SK-N-SH treated with all-trans-retinoic acid at 6 μM for 48 hours (cell line): Measurements from ENCODE around the gene BPTF.
A peak's percentile ranks its signal among the peaks of the same experiment; 100 is the strongest.

Experiments
- ATAC-seq: fragments of 200-7000 bp; cut with Tn5 transposase; 3 replicates; pipeline ENCODE4 v1.9.1; 2020; ENCODE audit warnings: mild to moderate bottlenecking, moderate library complexity
- ARNTL ChIP-seq: fragments of 450-650 bp; formaldehyde crosslinking; IDR thresholded peaks from 2 replicates; pipeline ENCODE4 v1.5.0; 2020; ENCODE audit warnings: low read depth, mild to moderate bottlenecking, moderate library complexity, borderline replicate concordance
- BACH2 ChIP-seq: fragments of 250-450 bp; sonication (Bioruptor Pico); IDR thresholded peaks from 2 replicates; pipeline ENCODE4 v1.9.0; 2021; ENCODE audit warnings: mild to moderate bottlenecking, borderline replicate concordance
- ESRRG ChIP-seq: fragments of 250-450 bp; sonication (Bioruptor Pico); IDR thresholded peaks from 2 replicates; pipeline ENCODE4 v1.6.1; 2021; ENCODE audit warnings: mild to moderate bottlenecking
- GLIS3 ChIP-seq: fragments of 250-450 bp; sonication (Bioruptor Pico); IDR thresholded peaks from 2 replicates; pipeline ENCODE4 v1.5.0; 2020; ENCODE audit warnings: mild to moderate bottlenecking, moderate library complexity
- ISL1 ChIP-seq: fragments of 250-450 bp; sonication (Bioruptor Pico); IDR thresholded peaks from 2 replicates; pipeline ENCODE4 v2.1.2; 2022; ENCODE audit warnings: mild to moderate bottlenecking, moderate library complexity
- PPARA ChIP-seq: fragments of 250-450 bp; sonication (Bioruptor Pico); IDR thresholded peaks from 2 replicates; pipeline ENCODE4 v1.5.0; 2020; ENCODE audit warnings: mild to moderate bottlenecking, borderline replicate concordance
- SNAI2 ChIP-seq: fragments of 250-450 bp; sonication (Bioruptor Pico); IDR thresholded peaks from 2 replicates; pipeline ENCODE4 v1.5.0; 2020; ENCODE audit warnings: mild to moderate bottlenecking, moderate library complexity
- TOX ChIP-seq: fragments of 250-450 bp; sonication (Bioruptor Pico); IDR thresholded peaks from 2 replicates; pipeline ENCODE4 v1.8.0; 2021; ENCODE audit warnings: mild to moderate bottlenecking, moderate library complexity, borderline replicate concordance
- ZFP30 ChIP-seq: fragments of 450-650 bp; formaldehyde crosslinking; IDR thresholded peaks from 2 replicates; pipeline ENCODE4 v1.5.0; 2022; ENCODE audit warnings: mild to moderate bottlenecking, moderate library complexity
- ZNF70 ChIP-seq: fragments of 450-650 bp; formaldehyde crosslinking; IDR thresholded peaks from 2 replicates; pipeline ENCODE4 v1.5.0; 2020; ENCODE audit warnings: mild to moderate bottlenecking, moderate library complexity
- TF ChIP-seq, protein P1 (sequence below): fragments of 250-450 bp; sonication (Bioruptor Pico); IDR thresholded peaks from 2 replicates; pipeline ENCODE4 v1.5.0; 2020; ENCODE audit warnings: mild to moderate bottlenecking, moderate library complexity
- TF ChIP-seq, protein P2 (sequence below): fragments of 250-450 bp; sonication (Bioruptor Pico); IDR thresholded peaks from 2 replicates; pipeline ENCODE4 v1.5.1; 2021; ENCODE audit warnings: mild to moderate bottlenecking, moderate library complexity
- TF ChIP-seq, protein P3 (sequence below): fragments of 250-450 bp; sonication (Bioruptor Pico); IDR thresholded peaks from 2 replicates; pipeline ENCODE4 v1.8.0; 2020; ENCODE audit warnings: mild to moderate bottlenecking, moderate library complexity, borderline replicate concordance
- TF ChIP-seq, protein P4 (sequence below): fragments of 250-450 bp; sonication (Bioruptor Pico); IDR thresholded peaks from 2 replicates; pipeline ENCODE4 v1.5.1; 2020; ENCODE audit warnings: low read depth, mild to moderate bottlenecking, moderate library complexity

Gene BPTF

DNA sequence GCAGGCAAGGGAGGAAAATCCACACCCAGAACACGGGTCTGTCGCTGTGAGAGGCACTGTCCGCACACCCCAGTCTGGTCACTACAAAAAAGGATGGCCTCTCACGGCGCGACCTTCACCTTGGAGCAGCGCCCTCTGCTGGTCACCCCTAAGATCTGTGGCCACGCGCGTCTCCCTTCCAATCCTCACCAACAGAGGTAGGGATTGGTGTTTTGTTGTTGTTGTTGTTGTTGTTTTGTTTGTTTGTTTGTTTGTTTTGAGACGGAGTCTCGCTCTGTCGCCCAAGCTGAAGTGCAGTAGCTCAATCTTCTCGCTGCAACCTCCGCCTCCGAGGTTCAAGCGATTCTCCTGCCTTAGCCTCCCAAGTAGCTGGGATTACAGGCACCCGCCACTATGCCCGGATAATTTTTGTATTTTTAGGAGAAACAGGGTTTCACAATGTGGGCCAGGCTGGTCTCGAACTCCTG, 185.9 kb downstream of the BPTF start:
- ATAC-seq = peak; percentile 87
- TF ChIP-seq, protein P1, sequence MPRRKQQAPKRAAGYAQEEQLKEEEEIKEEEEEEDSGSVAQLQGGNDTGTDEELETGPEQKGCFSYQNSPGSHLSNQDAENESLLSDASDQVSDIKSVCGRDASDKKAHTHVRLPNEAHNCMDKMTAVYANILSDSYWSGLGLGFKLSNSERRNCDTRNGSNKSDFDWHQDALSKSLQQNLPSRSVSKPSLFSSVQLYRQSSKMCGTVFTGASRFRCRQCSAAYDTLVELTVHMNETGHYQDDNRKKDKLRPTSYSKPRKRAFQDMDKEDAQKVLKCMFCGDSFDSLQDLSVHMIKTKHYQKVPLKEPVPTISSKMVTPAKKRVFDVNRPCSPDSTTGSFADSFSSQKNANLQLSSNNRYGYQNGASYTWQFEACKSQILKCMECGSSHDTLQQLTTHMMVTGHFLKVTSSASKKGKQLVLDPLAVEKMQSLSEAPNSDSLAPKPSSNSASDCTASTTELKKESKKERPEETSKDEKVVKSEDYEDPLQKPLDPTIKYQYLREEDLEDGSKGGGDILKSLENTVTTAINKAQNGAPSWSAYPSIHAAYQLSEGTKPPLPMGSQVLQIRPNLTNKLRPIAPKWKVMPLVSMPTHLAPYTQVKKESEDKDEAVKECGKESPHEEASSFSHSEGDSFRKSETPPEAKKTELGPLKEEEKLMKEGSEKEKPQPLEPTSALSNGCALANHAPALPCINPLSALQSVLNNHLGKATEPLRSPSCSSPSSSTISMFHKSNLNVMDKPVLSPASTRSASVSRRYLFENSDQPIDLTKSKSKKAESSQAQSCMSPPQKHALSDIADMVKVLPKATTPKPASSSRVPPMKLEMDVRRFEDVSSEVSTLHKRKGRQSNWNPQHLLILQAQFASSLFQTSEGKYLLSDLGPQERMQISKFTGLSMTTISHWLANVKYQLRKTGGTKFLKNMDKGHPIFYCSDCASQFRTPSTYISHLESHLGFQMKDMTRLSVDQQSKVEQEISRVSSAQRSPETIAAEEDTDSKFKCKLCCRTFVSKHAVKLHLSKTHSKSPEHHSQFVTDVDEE = no peak
- TF ChIP-seq, protein P2, sequence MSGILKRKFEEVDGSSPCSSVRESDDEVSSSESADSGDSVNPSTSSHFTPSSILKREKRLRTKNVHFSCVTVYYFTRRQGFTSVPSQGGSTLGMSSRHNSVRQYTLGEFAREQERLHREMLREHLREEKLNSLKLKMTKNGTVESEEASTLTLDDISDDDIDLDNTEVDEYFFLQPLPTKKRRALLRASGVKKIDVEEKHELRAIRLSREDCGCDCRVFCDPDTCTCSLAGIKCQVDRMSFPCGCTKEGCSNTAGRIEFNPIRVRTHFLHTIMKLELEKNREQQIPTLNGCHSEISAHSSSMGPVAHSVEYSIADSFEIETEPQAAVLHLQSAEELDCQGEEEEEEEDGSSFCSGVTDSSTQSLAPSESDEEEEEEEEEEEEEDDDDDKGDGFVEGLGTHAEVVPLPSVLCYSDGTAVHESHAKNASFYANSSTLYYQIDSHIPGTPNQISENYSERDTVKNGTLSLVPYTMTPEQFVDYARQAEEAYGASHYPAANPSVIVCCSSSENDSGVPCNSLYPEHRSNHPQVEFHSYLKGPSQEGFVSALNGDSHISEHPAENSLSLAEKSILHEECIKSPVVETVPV (CRISPR knock-in tag) = no peak
- TF ChIP-seq PPARA (CRISPR knock-in tag) (no peak), ZNF70 (CRISPR knock-in tag) (no peak), ARNTL (no peak), SNAI2 (no peak)
- TF ChIP-seq, all 23 proteins: peak for 0

DNA sequence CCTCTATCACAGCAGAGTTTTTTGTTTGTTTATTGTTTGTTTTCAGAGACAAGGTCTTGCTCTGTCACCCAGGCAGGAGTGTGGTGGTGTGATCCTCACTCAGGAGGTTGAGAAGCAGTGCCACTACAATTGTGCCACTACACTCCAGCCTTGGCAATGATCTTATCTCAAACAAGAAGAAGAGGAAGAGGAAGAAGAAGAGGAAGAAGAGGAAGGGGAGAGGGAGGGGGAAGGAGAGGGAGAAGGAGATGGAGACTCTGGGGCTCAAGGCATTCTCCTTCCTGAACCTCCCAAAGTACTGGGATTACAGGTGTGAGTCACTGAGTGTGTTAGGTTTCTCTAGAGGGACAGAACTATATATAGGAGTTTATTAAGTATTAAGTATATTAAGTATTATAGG, 188.1 kb downstream of the BPTF start:
- no peak for TF ChIP-seq ZFP30 (CRISPR knock-in tag)
- TF ChIP-seq, protein P3, sequence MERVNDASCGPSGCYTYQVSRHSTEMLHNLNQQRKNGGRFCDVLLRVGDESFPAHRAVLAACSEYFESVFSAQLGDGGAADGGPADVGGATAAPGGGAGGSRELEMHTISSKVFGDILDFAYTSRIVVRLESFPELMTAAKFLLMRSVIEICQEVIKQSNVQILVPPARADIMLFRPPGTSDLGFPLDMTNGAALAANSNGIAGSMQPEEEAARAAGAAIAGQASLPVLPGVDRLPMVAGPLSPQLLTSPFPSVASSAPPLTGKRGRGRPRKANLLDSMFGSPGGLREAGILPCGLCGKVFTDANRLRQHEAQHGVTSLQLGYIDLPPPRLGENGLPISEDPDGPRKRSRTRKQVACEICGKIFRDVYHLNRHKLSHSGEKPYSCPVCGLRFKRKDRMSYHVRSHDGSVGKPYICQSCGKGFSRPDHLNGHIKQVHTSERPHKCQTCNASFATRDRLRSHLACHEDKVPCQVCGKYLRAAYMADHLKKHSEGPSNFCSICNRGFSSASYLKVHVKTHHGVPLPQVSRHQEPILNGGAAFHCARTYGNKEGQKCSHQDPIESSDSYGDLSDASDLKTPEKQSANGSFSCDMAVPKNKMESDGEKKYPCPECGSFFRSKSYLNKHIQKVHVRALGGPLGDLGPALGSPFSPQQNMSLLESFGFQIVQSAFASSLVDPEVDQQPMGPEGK (CRISPR knock-in tag) = no peak
- TF ChIP-seq, protein P2 (CRISPR knock-in tag) = no peak
- TF ChIP-seq BACH2 (CRISPR knock-in tag) = no peak
- no peak for TF ChIP-seq GLIS3 (CRISPR knock-in tag)
- TF ChIP-seq, protein P1 = no peak
- TF ChIP-seq TOX (CRISPR knock-in tag) = no peak
- no peak for TF ChIP-seq SNAI2
- TF ChIP-seq ESRRG = no peak
- no peak for TF ChIP-seq ISL1 (CRISPR knock-in tag)
- no peak for ATAC-seq

DNA sequence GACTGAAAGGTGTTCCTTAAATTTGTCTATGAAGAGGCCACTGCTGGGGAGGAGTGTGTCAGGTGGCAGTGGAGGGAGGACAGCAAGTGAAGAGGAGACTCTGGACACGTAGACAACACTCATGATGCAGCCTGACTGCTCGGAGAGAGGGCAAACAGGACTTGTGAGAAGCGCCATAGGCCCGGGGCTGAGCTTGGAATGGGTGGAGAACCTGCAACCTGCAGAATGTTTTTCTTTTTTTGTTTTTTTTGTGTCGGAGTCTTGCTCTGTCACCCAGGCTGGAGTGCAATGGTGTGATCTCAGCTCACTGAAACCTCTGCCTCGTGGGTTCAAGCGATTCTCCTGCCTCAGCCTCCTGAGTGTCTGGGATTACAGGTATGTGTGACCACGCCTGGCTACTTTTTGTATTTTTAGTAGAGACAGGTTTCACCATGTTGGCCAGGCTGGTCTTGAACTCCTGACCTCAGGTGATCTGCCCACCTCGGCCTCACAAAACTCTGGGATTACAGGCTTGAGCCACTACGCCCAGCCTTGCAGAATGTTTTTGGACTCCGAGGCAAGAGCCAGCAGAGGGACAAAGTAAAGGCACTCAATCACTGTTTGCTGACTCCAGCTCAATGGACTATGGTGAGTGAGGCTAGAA, 189.9 kb downstream of the BPTF start:
- TF ChIP-seq, protein P2 (CRISPR knock-in tag) = no peak
- TF ChIP-seq ESRRG = no peak
- TF ChIP-seq, protein P3 (CRISPR knock-in tag) = no peak
- TF ChIP-seq, protein P4, sequence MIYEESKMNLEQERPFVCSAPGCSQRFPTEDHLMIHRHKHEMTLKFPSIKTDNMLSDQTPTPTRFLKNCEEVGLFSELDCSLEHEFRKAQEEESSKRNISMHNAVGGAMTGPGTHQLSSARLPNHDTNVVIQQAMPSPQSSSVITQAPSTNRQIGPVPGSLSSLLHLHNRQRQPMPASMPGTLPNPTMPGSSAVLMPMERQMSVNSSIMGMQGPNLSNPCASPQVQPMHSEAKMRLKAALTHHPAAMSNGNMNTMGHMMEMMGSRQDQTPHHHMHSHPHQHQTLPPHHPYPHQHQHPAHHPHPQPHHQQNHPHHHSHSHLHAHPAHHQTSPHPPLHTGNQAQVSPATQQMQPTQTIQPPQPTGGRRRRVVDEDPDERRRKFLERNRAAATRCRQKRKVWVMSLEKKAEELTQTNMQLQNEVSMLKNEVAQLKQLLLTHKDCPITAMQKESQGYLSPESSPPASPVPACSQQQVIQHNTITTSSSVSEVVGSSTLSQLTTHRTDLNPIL (CRISPR knock-in tag) = no peak
- no peak for ATAC-seq
